ENCODE data around the gene CISD3. TPM values are rescaled to one million over a fixed set of nuclear protein-coding genes. Genes with fewer than 3 reads are reported as not detected.

The CISD3 gene
- total and polyA plus RNA-seq, 2 of the 8 experiments (the other 6 are each of a cell fraction or from before 2014, with no cell fraction given), result 9.4 to 11.1 TPM

DNA sequence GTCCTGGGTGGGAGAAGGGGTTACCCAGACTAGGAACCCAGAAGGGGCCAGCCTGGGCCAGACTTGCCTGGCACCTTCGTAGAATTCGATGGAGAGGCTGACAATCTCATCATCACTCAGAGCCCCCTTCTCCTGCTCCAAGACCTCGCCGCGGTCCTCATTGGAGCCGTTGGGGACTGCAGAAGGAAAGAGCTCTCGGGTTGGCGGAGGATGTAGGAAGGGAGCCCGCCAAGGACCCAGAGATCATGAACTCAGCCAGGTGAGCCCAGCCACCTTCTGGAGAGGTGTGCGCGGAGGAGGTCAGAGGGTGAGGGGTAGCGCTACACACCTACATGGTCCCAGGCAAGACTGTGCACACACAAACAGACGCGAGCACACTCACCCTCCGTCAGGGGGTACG lies 8.5 kb downstream of the CISD3 start (continued):
- TF ChIP-seq, protein P1, sequence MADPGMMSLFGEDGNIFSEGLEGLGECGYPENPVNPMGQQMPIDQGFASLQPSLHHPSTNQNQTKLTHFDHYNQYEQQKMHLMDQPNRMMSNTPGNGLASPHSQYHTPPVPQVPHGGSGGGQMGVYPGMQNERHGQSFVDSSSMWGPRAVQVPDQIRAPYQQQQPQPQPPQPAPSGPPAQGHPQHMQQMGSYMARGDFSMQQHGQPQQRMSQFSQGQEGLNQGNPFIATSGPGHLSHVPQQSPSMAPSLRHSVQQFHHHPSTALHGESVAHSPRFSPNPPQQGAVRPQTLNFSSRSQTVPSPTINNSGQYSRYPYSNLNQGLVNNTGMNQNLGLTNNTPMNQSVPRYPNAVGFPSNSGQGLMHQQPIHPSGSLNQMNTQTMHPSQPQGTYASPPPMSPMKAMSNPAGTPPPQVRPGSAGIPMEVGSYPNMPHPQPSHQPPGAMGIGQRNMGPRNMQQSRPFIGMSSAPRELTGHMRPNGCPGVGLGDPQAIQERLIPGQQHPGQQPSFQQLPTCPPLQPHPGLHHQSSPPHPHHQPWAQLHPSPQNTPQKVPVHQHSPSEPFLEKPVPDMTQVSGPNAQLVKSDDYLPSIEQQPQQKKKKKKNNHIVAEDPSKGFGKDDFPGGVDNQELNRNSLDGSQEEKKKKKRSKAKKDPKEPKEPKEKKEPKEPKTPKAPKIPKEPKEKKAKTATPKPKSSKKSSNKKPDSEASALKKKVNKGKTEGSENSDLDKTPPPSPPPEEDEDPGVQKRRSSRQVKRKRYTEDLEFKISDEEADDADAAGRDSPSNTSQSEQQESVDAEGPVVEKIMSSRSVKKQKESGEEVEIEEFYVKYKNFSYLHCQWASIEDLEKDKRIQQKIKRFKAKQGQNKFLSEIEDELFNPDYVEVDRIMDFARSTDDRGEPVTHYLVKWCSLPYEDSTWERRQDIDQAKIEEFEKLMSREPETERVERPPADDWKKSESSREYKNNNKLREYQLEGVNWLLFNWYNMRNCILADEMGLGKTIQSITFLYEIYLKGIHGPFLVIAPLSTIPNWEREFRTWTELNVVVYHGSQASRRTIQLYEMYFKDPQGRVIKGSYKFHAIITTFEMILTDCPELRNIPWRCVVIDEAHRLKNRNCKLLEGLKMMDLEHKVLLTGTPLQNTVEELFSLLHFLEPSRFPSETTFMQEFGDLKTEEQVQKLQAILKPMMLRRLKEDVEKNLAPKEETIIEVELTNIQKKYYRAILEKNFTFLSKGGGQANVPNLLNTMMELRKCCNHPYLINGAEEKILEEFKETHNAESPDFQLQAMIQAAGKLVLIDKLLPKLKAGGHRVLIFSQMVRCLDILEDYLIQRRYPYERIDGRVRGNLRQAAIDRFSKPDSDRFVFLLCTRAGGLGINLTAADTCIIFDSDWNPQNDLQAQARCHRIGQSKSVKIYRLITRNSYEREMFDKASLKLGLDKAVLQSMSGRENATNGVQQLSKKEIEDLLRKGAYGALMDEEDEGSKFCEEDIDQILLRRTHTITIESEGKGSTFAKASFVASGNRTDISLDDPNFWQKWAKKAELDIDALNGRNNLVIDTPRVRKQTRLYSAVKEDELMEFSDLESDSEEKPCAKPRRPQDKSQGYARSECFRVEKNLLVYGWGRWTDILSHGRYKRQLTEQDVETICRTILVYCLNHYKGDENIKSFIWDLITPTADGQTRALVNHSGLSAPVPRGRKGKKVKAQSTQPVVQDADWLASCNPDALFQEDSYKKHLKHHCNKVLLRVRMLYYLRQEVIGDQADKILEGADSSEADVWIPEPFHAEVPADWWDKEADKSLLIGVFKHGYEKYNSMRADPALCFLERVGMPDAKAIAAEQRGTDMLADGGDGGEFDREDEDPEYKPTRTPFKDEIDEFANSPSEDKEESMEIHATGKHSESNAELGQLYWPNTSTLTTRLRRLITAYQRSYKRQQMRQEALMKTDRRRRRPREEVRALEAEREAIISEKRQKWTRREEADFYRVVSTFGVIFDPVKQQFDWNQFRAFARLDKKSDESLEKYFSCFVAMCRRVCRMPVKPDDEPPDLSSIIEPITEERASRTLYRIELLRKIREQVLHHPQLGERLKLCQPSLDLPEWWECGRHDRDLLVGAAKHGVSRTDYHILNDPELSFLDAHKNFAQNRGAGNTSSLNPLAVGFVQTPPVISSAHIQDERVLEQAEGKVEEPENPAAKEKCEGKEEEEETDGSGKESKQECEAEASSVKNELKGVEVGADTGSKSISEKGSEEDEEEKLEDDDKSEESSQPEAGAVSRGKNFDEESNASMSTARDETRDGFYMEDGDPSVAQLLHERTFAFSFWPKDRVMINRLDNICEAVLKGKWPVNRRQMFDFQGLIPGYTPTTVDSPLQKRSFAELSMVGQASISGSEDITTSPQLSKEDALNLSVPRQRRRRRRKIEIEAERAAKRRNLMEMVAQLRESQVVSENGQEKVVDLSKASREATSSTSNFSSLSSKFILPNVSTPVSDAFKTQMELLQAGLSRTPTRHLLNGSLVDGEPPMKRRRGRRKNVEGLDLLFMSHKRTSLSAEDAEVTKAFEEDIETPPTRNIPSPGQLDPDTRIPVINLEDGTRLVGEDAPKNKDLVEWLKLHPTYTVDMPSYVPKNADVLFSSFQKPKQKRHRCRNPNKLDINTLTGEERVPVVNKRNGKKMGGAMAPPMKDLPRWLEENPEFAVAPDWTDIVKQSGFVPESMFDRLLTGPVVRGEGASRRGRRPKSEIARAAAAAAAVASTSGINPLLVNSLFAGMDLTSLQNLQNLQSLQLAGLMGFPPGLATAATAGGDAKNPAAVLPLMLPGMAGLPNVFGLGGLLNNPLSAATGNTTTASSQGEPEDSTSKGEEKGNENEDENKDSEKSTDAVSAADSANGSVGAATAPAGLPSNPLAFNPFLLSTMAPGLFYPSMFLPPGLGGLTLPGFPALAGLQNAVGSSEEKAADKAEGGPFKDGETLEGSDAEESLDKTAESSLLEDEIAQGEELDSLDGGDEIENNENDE (IDR thresholded peaks at IDR 0.05; ENCODE audit: insufficient replicate concordance, low read length), result no peak
- no peak for TF ChIP-seq ASH2L (IDR thresholded peaks at IDR 0.05; ENCODE audit: low read length)
- TF ChIP-seq TCF12 (IDR thresholded peaks at IDR 0.05; ENCODE audit: low read depth, low read length), result no peak
- TF ChIP-seq POLR2A (IDR thresholded peaks at IDR 0.05; ENCODE audit: control extremely low read depth in 1 of 2, low read depth in 2 of 2, low read length in 2 of 2), result no peak
- TF ChIP-seq ATF3 (IDR thresholded peaks at IDR 0.05; ENCODE audit: insufficient read depth, low read depth, low read length), result no peak

Data from H1 (cell line).